Measurements from ENCODE around the gene UPF2. TPM values are rescaled to one million over a fixed set of nuclear protein-coding genes. Genes with fewer than 3 reads are reported as not detected.
"Not testable (repeated sequence)": the region's sequence is repeated elsewhere in the genome, so short reads cannot be mapped to it uniquely, and the experiment has no call there.

Gene UPF2
- total RNA-seq, 3 donors from 2014 or later, result 26.1 to 31.0 (median 30.3) TPM

DNA sequence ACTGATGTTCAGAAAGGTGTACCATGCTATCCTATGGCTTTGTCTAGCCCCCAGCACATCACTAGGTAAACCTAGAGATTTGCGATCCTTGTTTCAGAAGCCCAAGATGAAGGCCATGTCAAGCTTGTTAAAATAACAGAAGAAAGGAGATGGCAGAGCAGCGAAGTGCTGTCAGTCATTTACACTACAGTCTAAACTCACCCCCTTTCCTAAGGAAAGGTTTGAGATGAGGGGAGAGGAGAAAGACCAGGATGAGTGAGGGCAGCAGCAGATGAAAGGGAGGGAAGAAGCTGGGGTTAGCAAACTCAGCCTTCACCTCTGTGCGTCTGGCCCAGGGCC, 144.6 kb downstream of the UPF2 start:
- Mint-ChIP-seq H3K36me3 (ENCODE audit: insufficient read depth) (no peaks in the 10 kb centered on the region), H3K4me1 (ENCODE audit: low read depth) (no peaks in the 10 kb centered on the region), H3K27me3 (ENCODE audit: low read depth) (peaks cover 7% of the 10 kb centered on the region), H3K4me3 (no peak overlapping the region), H3K9me3 (no peaks in the 10 kb centered on the region)
- DNase-seq (no peak), ATAC-seq (no peak)

DNA sequence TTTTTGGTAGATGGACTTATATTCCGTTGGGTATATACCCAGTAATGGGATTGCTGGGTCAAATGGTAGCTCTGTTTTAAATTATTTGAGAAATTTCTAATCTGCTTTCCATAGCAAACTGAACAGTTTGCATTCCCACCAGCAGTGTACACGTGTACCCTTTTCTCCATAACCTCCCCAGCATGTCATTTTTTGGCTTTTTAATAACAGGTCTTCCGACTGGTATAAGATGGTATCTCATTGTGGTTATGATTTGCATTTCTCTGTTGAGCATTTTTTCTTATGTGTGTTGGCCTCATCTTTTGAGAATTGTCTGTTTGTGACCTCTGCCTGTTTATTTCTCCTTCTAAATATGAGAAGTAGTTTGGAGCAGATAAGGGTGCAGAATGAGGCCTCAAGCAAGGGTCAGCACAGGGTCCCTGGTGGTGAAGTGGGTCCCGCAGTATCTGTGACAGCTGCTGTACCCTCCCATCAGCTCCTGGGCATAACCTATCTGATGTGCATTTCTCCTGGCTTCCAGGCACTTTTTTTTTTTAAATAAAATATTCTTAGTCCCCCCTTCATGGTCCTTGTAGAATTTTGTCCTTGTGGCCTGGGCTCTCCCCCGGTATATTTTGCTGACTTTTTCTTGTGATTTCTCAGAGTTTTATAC, 145.9 kb downstream of the UPF2 start:
- Mint-ChIP-seq H3K4me1 (ENCODE audit: low read depth) (no peaks in the 10 kb centered on the region), H3K4me3 (no peak overlapping the region), H3K27me3 (ENCODE audit: low read depth) (peaks cover under 1% of the 10 kb centered on the region), H3K36me3 (ENCODE audit: insufficient read depth) (no peaks in the 10 kb centered on the region), H3K9me3 (no peaks in the 10 kb centered on the region)
- DNase-seq (no peak), ATAC-seq (no peak)

DNA sequence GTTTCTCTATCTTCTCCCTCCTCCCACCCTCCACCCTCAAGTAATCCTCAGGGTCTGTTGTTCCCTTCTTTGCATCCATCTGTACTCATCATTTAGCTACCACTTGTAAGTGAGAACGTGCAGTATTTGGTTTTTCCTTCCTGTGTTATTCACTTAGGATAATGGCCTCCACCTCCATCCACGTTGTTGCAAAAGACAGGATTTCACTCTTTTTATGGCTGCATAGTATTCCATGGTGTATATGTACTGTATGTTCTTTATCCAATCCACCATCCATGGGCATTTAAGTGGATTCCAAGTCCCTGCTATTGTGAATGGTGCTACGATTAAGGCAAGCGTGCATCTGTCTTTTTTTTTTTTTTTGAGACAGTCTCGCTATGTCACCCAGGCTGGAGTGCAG, 147.0 kb downstream of the UPF2 start:
- Mint-ChIP-seq H3K27me3 (ENCODE audit: low read depth) (no peaks in the 10 kb centered on the region), H3K4me3 (no peak overlapping the region), H3K36me3 (ENCODE audit: insufficient read depth) (no peaks in the 10 kb centered on the region), H3K4me1 (ENCODE audit: low read depth) (no peaks in the 10 kb centered on the region), H3K9me3 (no peaks in the 10 kb centered on the region)
- no peak for DNase-seq
- no peak for ATAC-seq

DNA sequence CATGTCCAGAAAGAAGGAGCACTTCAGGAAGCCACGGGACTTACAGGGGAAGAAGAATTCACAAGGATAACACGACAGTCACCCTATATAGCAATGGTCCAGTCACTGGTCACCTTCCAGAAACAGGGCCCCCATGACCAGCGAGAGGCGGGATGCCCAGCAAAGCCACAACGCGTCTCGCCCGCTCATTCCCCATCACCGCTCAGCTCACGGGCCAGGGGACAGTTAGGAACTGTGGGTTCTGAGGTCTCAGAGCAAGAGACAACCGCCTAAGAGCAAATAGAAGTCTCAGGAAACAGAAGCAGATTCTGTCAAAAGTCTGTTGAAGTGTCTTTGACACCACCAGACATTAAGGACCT, 147.5 kb downstream of the UPF2 start:
- no peaks in the 10 kb centered on the region for H3K9me3 Mint-ChIP-seq
- H3K4me1 Mint-ChIP-seq (ENCODE audit: low read depth), result no peaks in the 10 kb centered on the region
- no peak for DNase-seq
- H3K27me3 Mint-ChIP-seq (ENCODE audit: low read depth), result no peaks in the 10 kb centered on the region
- H3K4me3 Mint-ChIP-seq, result no peak overlapping the region
- no peak for ATAC-seq
- no peaks in the 10 kb centered on the region for H3K36me3 Mint-ChIP-seq (ENCODE audit: insufficient read depth)

DNA sequence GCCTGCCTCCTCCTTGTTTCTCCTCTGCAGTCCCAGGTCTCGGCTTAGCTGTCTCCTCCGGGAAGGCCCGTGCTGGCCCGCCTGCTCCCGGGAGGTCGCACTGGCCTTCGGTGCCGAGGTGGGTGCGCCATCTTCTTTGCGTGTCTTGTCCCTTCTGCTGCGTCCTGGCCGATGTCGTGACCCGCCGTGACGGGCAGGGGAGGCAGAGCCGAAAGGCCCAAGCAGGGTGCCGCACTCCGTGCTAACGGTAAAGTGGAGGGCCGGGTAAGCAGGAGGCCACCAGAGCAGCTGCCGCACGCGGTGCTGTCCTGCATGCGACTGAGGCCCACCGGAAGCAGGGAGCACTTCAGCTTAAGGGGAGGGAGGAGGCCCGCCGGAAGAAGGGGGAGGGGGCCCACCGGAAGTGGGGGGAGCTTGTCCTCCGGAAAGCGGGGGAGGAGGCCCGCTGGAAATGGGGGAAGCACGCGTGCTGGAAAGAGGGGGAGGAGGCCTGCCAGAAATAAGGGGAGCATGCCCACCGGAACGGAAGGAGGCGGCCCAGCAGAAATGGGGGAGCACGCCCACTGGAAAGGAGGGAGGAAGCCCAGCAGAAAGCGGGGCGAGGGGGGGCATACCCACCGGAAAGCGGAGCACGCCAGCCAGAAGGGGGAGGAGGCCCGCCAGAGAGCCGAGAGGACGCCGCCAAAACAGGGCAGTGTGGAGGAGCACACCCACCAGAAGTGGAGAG, 148.1 kb downstream of the UPF2 start:
- DNase-seq (no peak), ATAC-seq (no peak)
- Mint-ChIP-seq H3K4me3 (no peak overlapping the region), H3K9me3 (no peaks in the 10 kb centered on the region), H3K27me3 (ENCODE audit: low read depth) (no peaks in the 10 kb centered on the region), H3K36me3 (ENCODE audit: insufficient read depth) (no peaks in the 10 kb centered on the region), H3K4me1 (ENCODE audit: low read depth) (no peaks in the 10 kb centered on the region)

DNA sequence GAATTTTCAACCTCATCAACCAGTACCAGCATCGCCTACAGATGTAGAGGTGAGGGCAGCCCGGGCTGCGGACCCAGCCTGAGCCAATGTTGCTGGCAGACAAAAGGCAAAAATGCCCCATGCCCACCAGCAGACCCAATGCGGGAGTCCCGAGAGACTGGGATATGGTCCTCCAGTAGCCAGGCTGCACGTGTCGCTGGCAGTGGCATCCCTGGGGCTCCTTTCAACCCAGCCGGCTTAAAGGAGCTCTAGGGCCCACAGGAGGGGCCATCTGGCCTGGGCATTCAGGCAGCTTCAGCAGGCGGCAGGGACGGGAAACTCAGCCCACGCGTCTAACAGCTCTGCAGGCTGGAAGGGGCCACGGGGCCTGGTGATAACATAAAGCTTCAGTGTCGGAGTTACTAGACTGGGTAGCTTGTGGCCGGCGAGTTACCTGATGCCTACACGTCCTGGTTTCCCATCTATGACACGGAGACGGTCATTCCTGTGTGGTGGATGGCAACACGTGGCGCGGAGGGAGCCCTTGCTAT, 148.8 kb downstream of the UPF2 start:
- H3K36me3 Mint-ChIP-seq (ENCODE audit: insufficient read depth), result no peaks in the 10 kb centered on the region
- H3K4me3 Mint-ChIP-seq, result no peak overlapping the region
- no peaks in the 10 kb centered on the region for H3K4me1 Mint-ChIP-seq (ENCODE audit: low read depth)
- DNase-seq (no peak), ATAC-seq (no peak)
- H3K9me3 Mint-ChIP-seq, result no peaks in the 10 kb centered on the region
- H3K27me3 Mint-ChIP-seq (ENCODE audit: low read depth), result no peaks in the 10 kb centered on the region

DNA sequence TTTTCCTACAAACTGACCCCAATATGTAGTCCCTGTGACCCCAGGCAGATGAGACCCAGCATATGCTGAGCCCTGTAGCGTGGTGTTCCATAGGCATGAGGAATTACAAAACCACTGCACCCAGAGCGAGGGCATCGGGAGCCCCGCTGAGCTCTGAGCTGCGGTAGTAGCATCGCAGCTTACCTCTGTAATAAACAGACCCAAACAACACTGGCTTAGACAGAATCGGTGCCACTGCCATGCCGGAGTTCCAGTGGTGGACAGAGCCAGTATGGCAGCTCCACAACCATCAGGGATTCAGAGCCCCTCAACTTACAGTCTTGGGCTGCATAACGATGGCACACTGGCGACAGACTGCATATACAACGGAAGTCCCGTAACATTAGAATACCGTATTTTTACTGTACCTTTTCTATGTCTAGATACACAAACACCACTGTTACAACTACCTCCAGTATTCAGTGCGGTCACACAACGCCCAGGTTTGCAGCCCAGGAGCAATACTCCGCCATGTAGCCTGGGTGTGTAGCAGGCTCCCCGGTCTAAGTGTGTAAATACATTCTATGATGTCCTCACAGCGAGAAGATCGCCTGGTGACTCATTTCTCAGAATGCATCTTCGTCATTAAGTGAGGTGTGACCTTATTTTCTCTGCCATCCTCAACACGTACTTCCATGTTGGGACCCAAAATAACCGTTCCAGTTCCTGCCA, 150.7 kb downstream of the UPF2 start:
- H3K9me3 Mint-ChIP-seq, result no peaks in the 10 kb centered on the region
- DNase-seq (no peak), ATAC-seq (no peak)
- H3K27me3 Mint-ChIP-seq (ENCODE audit: low read depth), result no peaks in the 10 kb centered on the region
- no peaks in the 10 kb centered on the region for H3K36me3 Mint-ChIP-seq (ENCODE audit: insufficient read depth)
- H3K4me3 Mint-ChIP-seq, result no peak overlapping the region
- H3K4me1 Mint-ChIP-seq (ENCODE audit: low read depth), result no peaks in the 10 kb centered on the region

DNA sequence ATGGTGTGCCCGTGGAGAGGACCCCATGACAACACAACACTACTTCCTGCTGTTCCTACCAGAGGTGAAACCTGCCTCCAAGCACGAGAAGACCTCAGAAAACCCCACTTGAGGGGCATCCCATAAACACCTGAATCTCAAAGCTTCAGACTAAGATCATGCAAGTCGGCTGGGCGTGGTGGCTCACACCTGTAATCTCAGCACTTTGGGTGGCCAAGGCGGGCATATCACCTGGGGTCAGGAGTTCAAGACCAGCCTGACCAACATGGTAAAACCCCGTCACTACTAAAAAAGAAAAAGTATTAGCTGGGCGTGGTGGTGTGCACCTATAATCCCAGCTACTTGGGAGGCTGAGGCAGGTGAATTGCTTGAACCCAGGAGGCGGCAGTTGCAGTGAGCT, 153.3 kb downstream of the UPF2 start:
- not testable (repeated sequence) for H3K9me3 Mint-ChIP-seq; H3K4me3 Mint-ChIP-seq; H3K36me3 Mint-ChIP-seq (ENCODE audit: insufficient read depth); H3K27me3 Mint-ChIP-seq (ENCODE audit: low read depth); DNase-seq; ATAC-seq; H3K4me1 Mint-ChIP-seq (ENCODE audit: low read depth)

DNA sequence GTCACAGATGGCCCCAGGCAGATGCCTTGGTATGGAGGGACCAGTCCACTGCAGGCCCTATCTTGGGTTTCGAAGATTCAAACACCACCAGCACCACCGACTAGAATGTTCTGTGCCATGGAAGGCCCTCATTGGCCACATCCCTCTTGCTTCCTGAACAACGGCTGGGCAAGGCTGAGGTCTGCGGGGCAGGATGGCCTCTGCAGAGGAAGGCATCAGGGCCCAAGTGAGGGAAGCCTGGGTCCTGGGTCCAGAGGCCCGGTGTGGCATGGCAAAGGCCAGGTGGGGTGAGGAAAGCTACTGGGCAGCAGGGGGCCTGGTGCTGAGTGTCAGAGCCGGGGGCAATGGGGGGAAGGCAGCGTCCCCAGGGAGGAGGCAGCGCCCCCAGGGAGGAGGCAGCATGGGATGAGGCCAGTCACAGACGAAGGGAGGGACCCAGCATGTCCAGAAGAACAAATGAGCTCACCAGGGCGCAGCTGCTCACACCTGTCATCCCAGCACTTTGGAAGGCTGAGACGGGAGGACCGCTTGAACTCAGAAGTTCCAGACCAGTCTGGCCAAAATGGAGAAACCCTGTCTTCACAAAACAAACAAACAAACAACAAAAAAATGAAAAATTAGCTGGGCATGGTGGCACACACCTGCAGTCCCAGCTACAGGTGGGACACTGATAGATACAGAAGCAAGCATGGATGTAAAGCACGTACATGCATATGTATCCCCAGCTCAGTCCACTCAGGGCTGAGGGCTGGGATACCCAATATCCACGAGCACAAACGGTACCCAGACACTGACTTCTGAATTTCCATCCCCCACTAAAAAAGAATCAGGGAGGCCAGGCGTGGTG, 155.0 kb downstream of the UPF2 start:
- Mint-ChIP-seq H3K4me3 (no peak overlapping the region), H3K36me3 (ENCODE audit: insufficient read depth) (no peaks in the 10 kb centered on the region), H3K27me3 (ENCODE audit: low read depth) (no peaks in the 10 kb centered on the region), H3K9me3 (no peaks in the 10 kb centered on the region), H3K4me1 (ENCODE audit: low read depth) (peaks cover 2% of the 10 kb centered on the region)
- ATAC-seq, result no peak
- DNase-seq, result no peak

DNA sequence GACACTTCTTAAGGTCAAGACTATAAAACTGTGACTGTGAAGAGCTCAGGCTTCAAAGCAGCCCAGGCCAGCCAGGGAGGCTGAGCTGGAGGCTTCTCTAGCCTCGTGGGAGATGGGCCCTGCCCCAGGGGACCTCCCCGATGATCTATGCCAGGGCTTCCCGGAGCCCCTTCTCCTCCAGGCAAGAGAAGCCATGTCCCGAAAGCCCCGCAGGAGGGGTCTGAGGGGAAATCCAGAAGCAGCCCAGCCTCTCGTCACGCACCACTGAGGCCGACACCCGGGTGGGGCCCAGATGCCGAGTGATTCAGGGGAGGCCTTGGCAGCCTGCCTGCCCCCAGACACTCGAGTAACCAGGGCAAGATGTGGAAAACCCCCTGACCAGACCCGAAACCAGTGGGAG, 155.8 kb downstream of the UPF2 start:
- no peak for ATAC-seq
- no peaks in the 10 kb centered on the region for H3K9me3 Mint-ChIP-seq
- H3K27me3 Mint-ChIP-seq (ENCODE audit: low read depth), result no peaks in the 10 kb centered on the region
- H3K36me3 Mint-ChIP-seq (ENCODE audit: insufficient read depth), result no peaks in the 10 kb centered on the region
- no peak for DNase-seq
- H3K4me3 Mint-ChIP-seq, result no peak overlapping the region
- peaks cover 5% of the 10 kb centered on the region for H3K4me1 Mint-ChIP-seq (ENCODE audit: low read depth)

DNA sequence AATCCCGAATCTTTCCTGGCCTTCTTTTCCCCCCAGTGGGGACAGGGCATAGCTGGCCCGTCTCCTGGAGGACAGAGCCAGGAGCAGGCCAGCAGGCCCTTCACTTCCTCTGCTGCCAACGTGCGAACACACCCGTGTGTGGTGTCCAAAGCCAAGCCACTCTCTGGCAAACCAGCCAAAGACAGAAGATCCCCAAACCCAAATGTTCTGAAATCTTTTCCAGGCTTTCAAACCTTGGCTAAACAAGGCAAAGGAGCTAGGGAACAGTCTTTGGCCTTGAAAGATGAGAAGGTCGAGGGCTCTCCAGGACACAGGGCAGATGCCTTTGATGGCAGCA, 156.5 kb downstream of the UPF2 start:
- H3K27me3 Mint-ChIP-seq (ENCODE audit: low read depth), result no peaks in the 10 kb centered on the region
- no peak overlapping the region for H3K4me3 Mint-ChIP-seq
- ATAC-seq (no peak), DNase-seq (no peak)
- peaks cover 5% of the 10 kb centered on the region for H3K4me1 Mint-ChIP-seq (ENCODE audit: low read depth)
- H3K36me3 Mint-ChIP-seq (ENCODE audit: insufficient read depth), result no peaks in the 10 kb centered on the region
- no peaks in the 10 kb centered on the region for H3K9me3 Mint-ChIP-seq

DNA sequence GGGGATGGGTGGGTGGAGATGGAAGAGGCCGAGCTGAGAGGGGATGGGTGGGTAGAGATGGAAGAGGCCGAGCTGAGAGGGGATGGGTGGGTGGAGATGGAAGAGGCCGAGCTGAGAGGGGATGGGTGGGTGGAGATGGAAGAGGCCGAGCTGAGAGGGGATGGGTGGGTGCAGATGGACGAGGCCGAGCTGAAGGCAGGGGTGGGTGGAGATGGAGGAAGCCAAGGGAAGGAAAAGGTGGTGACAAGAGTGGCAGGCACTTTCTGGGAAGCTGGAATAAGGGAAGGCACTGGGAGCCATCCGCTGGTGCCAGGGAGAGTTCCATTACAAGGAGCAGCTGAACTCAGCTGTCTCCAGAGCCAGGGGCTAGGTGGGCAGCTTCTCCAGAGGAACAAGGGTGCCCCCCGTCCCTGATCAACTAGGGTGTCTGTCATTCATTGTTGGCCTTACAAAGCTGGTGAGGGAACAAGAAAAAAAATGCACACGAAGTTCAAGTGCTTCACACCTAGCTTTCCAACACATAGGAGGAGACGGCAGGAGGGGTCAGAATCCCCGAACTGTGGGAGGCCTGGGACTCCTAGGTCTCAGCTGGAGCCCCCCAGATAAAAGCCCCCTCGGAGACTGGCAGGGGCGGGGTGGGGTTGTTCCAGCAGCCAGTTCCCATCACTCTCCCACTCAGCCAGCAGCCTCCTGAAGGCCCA, 157.0 kb downstream of the UPF2 start:
- ATAC-seq, result no peak
- no peaks in the 10 kb centered on the region for H3K27me3 Mint-ChIP-seq (ENCODE audit: low read depth)
- H3K4me3 Mint-ChIP-seq, result no peak overlapping the region

DNA sequence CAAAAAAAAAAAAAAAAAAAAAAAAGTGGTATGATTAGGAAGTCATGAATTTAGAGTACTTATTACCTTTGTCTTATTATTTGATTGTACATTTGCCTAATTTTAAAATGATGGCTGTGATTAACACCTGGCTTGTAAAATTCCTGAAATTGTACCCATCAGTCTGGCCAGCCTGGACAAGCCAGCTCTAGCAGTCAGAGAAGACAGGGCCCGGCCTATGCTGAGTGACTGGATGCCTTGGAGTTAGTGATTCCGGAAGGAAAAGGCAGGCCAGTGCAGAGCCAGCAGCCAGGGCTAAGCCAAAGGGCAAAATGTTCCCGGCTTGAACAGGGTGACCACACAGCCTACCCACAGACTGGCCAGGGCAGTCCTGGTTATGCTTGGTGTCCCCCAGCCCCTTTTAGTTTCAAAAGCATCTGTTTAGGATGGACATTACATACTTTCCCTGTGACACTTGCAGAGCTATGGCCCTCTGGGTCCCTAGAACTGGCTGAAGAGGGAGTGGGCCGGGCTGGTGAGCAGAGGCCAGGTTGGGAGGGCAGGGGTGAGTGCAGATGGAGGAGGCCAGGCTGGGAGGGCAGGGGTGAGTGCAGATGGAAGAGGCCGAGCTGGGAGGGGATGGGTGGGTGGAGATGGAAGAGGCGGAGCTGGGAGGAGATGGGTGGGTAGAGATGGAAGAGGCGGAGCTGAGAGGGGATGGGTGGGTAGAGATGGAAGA, 157.7 kb downstream of the UPF2 start:
- DNase-seq, result no peak
- no peaks in the 10 kb centered on the region for H3K9me3 Mint-ChIP-seq
- H3K4me1 Mint-ChIP-seq (ENCODE audit: low read depth), result peaks cover 5% of the 10 kb centered on the region
- no peak overlapping the region for H3K4me3 Mint-ChIP-seq
- H3K27me3 Mint-ChIP-seq (ENCODE audit: low read depth), result no peaks in the 10 kb centered on the region
- no peaks in the 10 kb centered on the region for H3K36me3 Mint-ChIP-seq (ENCODE audit: insufficient read depth)
- no peak for ATAC-seq

More for the DNA sequence above, 157.0 kb downstream of the UPF2 start:
- no peak for DNase-seq
- H3K9me3 Mint-ChIP-seq, result no peaks in the 10 kb centered on the region
- no peaks in the 10 kb centered on the region for H3K36me3 Mint-ChIP-seq (ENCODE audit: insufficient read depth)
- H3K4me1 Mint-ChIP-seq (ENCODE audit: low read depth), result peaks cover 5% of the 10 kb centered on the region
